ENCODE data around the gene RIOK3. TPM values are rescaled to one million over a fixed set of nuclear protein-coding genes. Genes with fewer than 3 reads are reported as not detected.
A peak's percentile ranks its signal among the peaks of the same experiment; 100 is the strongest.

RIOK3 gene, protein sequence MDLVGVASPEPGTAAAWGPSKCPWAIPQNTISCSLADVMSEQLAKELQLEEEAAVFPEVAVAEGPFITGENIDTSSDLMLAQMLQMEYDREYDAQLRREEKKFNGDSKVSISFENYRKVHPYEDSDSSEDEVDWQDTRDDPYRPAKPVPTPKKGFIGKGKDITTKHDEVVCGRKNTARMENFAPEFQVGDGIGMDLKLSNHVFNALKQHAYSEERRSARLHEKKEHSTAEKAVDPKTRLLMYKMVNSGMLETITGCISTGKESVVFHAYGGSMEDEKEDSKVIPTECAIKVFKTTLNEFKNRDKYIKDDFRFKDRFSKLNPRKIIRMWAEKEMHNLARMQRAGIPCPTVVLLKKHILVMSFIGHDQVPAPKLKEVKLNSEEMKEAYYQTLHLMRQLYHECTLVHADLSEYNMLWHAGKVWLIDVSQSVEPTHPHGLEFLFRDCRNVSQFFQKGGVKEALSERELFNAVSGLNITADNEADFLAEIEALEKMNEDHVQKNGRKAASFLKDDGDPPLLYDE
- 100 to 1,000 TPM in 1 of 2 donors, 10 to 100 TPM in 1; 52.1 to 104 TPM for total RNA-seq
- 10 to 100 TPM; 29.9 to 33.4 TPM for polyA plus RNA-seq

DNA sequence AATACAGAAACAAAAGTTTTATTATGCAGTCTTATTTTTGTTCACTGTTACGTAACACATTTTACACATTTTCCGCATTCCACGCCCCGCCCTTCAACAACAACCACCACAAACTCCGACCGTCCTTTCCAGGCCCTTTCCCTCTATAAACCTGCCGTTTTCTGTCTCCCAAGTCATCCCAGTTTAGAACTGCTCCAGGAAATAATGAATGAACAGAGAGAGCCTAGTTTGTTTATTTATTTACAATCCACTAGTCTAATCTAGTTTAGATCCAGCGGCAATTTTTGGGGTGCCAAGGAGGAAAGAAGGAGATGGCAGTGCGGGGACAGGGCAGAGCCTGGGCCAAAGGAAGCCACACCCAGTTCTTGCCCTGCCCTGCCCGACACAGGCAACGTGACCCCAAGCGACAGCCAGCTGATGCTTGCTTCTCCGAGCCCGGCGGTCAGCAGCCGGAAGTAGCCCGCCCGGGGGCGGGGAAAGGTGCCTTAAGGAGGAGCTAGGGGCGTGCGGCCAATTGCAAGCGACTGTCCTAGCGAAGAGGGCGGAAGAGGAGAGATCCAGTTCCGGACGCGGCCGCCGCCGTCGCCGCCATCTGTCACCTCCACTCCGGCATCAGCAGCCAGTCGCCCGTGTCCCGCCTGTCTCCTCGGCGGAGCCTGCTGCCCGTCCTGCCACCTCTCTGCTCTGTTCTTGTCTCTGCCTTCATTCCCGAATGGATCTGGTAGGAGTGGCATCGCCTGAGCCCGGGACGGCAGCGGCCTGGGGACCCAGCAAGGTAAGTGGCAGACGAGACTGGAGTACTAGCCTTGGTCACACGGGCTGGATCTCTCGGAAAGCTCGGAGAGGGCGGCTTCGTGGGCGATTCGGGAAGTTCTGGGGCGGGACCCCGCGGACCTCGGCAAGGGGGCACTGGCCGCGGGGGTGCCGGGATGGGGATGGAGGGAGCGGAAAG is at the start of gene RIOK3:
TSS of gene RIOK3 (plus strand) at position 560 of the 952 bp plus-strand sequence. CDS start at position 713, 153 bp downstream.
- Histone ChIP-seq H3K4me3 (ENCODE audit: low read depth in 1 of 3, low read length in 3 of 3) (peak within 1 kb of the TSS; percentile 92 to 100 (median 94)), H3K27me3 (ENCODE audit: control insufficient read depth in 4 of 4, insufficient read depth in 4 of 4, low read length in 3 of 4) (no peaks in the 10 kb centered on the region), H3K9me3 (ENCODE audit: control insufficient read depth in 4 of 4, low read length in 3 of 4) (no peaks in the 10 kb centered on the region), H3K27ac (ENCODE audit: low read depth in 1 of 2, low read length in 2 of 2) (peak within 1 kb of the TSS; percentile 89 to 99), H3K4me1 (ENCODE audit: control insufficient read depth in 4 of 4, insufficient read depth in 4 of 4, low read length in 3 of 4) (peaks cover 4 to 27% (median 25%) of the 10 kb centered on the region in 4 donors), H3K36me3 (ENCODE audit: control insufficient read depth in 4 of 4, insufficient read depth in 3 of 4, low read depth in 1 of 4, low read length in 3 of 4) (no peaks in the 10 kb centered on the region), H3K9ac (ENCODE audit: low read depth in 1 of 2, low read length in 2 of 2) (peak within 1 kb of the TSS; percentile 69 to 93)
- peak; percentile 97 for DNase-seq (ENCODE audit: low spot score)
- TF ChIP-seq EGR1 (IDR thresholded peaks at IDR 0.05; ENCODE audit: low read depth in 2 of 2) (peak; percentile 63 to 75), GABPA (IDR thresholded peaks at IDR 0.05 in 1 of 2, conservative IDR thresholded peaks at IDR 0.05 in 1 of 2) (peak; percentile 79 to 95), FOXA2 (IDR thresholded peaks at IDR 0.05) (no peak), TAF1 (conservative IDR thresholded peaks at IDR 0.05) (peak; percentile 78), JUND (IDR thresholded peaks at IDR 0.05) (peak; percentile 39 to 49), NR2F2 (IDR thresholded peaks at IDR 0.05) (peak; percentile 84), HNF4G (IDR thresholded peaks at IDR 0.05) (peak; percentile 48), FOXA1 (IDR thresholded peaks at IDR 0.05) (no peak), SP1 (IDR thresholded peaks at IDR 0.05) (peak; percentile 82), RAD21 (IDR thresholded peaks at IDR 0.05) (peak in 1 of 2 donors; percentile 40), RXRA (IDR thresholded peaks at IDR 0.05) (peak; percentile 76 to 84), YY1 (IDR thresholded peaks at IDR 0.05) (peak; percentile 95), HNF4A (conservative IDR thresholded peaks at IDR 0.05) (peak in 1 of 2 donors; percentile 64)
- TF ChIP-seq, protein P1, sequence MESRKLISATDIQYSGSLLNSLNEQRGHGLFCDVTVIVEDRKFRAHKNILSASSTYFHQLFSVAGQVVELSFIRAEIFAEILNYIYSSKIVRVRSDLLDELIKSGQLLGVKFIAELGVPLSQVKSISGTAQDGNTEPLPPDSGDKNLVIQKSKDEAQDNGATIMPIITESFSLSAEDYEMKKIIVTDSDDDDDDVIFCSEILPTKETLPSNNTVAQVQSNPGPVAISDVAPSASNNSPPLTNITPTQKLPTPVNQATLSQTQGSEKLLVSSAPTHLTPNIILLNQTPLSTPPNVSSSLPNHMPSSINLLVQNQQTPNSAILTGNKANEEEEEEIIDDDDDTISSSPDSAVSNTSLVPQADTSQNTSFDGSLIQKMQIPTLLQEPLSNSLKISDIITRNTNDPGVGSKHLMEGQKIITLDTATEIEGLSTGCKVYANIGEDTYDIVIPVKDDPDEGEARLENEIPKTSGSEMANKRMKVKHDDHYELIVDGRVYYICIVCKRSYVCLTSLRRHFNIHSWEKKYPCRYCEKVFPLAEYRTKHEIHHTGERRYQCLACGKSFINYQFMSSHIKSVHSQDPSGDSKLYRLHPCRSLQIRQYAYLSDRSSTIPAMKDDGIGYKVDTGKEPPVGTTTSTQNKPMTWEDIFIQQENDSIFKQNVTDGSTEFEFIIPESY (IDR thresholded peaks at IDR 0.05) = peak; percentile 32
- TF ChIP-seq, protein P2, sequence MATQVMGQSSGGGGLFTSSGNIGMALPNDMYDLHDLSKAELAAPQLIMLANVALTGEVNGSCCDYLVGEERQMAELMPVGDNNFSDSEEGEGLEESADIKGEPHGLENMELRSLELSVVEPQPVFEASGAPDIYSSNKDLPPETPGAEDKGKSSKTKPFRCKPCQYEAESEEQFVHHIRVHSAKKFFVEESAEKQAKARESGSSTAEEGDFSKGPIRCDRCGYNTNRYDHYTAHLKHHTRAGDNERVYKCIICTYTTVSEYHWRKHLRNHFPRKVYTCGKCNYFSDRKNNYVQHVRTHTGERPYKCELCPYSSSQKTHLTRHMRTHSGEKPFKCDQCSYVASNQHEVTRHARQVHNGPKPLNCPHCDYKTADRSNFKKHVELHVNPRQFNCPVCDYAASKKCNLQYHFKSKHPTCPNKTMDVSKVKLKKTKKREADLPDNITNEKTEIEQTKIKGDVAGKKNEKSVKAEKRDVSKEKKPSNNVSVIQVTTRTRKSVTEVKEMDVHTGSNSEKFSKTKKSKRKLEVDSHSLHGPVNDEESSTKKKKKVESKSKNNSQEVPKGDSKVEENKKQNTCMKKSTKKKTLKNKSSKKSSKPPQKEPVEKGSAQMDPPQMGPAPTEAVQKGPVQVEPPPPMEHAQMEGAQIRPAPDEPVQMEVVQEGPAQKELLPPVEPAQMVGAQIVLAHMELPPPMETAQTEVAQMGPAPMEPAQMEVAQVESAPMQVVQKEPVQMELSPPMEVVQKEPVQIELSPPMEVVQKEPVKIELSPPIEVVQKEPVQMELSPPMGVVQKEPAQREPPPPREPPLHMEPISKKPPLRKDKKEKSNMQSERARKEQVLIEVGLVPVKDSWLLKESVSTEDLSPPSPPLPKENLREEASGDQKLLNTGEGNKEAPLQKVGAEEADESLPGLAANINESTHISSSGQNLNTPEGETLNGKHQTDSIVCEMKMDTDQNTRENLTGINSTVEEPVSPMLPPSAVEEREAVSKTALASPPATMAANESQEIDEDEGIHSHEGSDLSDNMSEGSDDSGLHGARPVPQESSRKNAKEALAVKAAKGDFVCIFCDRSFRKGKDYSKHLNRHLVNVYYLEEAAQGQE (IDR thresholded peaks at IDR 0.05) = peak; percentile 86
- TF ChIP-seq, protein P3, sequence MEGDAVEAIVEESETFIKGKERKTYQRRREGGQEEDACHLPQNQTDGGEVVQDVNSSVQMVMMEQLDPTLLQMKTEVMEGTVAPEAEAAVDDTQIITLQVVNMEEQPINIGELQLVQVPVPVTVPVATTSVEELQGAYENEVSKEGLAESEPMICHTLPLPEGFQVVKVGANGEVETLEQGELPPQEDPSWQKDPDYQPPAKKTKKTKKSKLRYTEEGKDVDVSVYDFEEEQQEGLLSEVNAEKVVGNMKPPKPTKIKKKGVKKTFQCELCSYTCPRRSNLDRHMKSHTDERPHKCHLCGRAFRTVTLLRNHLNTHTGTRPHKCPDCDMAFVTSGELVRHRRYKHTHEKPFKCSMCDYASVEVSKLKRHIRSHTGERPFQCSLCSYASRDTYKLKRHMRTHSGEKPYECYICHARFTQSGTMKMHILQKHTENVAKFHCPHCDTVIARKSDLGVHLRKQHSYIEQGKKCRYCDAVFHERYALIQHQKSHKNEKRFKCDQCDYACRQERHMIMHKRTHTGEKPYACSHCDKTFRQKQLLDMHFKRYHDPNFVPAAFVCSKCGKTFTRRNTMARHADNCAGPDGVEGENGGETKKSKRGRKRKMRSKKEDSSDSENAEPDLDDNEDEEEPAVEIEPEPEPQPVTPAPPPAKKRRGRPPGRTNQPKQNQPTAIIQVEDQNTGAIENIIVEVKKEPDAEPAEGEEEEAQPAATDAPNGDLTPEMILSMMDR (IDR thresholded peaks at IDR 0.05; ENCODE audit: low read depth, low read length, missing input control) = peak; percentile 1
- TF ChIP-seq, protein P4, sequence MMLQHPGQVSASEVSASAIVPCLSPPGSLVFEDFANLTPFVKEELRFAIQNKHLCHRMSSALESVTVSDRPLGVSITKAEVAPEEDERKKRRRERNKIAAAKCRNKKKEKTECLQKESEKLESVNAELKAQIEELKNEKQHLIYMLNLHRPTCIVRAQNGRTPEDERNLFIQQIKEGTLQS (IDR thresholded peaks at IDR 0.05) = peak; percentile 60
- TF ChIP-seq, protein P5, sequence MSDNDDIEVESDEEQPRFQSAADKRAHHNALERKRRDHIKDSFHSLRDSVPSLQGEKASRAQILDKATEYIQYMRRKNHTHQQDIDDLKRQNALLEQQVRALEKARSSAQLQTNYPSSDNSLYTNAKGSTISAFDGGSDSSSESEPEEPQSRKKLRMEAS (IDR thresholded peaks at IDR 0.05) = peak; percentile 68
- 1% methylated on average over 60 of the region's 60 CpGs for WGBS

All from liver (tissue), 9 donors.